Ishikawa (cell line): ENCODE measurements around the gene ARID3C.

Source experiments
- CEBPB ChIP-seq: IDR thresholded peaks from 2 replicates; pipeline ENCODE4 v1.6.1; 2012
- CREB1 ChIP-seq: IDR thresholded peaks from 2 replicates; pipeline ENCODE4 v1.6.1; 2012; ENCODE audit warnings: low read depth
- EGR1 ChIP-seq: IDR thresholded peaks from 2 replicates; pipeline ENCODE4 v1.6.1; 2012
- EP300 ChIP-seq: IDR thresholded peaks from 2 replicates; pipeline ENCODE4 v1.6.1; 2012; ENCODE audit warnings: borderline replicate concordance
- FOXM1 ChIP-seq: IDR thresholded peaks from 2 replicates; pipeline ENCODE4 v1.6.1; 2012; ENCODE audit warnings: low read depth, borderline replicate concordance
- RAD21 ChIP-seq: IDR thresholded peaks from 2 replicates; pipeline ENCODE4 v1.6.1; 2012; ENCODE audit warnings: low read depth
- TAF1 ChIP-seq: IDR thresholded peaks from 2 replicates; pipeline ENCODE4 v1.6.1; 2012; ENCODE audit warnings: low read depth, mild to moderate bottlenecking
- TEAD4 ChIP-seq: IDR thresholded peaks from 2 replicates; pipeline ENCODE4 v1.6.1; 2012
- TF ChIP-seq, protein P1 (sequence below): IDR thresholded peaks from 2 replicates; pipeline ENCODE4 v1.6.1; 2012
- TF ChIP-seq, protein P2 (sequence below): IDR thresholded peaks from 2 replicates; pipeline ENCODE4 v1.6.1; 2012; ENCODE audit warnings: low read depth, mild to moderate bottlenecking
- TF ChIP-seq, protein P3 (sequence below): IDR thresholded peaks from 2 replicates; pipeline ENCODE4 v1.6.1; 2012

DNA sequence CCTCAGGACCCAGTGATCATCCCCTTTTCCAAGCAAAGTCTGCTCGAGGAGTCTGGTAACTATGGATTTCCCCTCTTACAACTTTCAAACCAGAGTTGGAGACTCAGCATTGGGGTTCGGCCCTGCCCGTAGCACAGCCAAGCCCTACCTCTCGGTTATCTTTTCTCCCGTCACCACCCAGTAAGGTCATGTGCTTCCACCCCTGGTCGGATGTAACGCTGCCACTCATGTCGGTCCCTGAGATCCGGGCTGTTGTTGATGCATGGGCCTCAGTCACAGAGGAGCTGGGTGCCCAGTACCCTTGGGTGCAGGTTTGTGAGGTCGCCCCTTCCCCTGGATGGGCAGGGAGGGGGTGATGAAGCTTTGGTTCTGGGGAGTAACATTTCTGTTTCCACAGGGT is 18.8 kb upstream of the ARID3C start:
- TF ChIP-seq EP300 (no peak), EGR1 (no peak), TAF1 (no peak), FOXM1 (no peak), CREB1 (no peak), CEBPB (no peak), RAD21 (no peak), TEAD4 (no peak)
- TF ChIP-seq, protein P1, sequence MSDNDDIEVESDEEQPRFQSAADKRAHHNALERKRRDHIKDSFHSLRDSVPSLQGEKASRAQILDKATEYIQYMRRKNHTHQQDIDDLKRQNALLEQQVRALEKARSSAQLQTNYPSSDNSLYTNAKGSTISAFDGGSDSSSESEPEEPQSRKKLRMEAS: no peak
- TF ChIP-seq, protein P2, sequence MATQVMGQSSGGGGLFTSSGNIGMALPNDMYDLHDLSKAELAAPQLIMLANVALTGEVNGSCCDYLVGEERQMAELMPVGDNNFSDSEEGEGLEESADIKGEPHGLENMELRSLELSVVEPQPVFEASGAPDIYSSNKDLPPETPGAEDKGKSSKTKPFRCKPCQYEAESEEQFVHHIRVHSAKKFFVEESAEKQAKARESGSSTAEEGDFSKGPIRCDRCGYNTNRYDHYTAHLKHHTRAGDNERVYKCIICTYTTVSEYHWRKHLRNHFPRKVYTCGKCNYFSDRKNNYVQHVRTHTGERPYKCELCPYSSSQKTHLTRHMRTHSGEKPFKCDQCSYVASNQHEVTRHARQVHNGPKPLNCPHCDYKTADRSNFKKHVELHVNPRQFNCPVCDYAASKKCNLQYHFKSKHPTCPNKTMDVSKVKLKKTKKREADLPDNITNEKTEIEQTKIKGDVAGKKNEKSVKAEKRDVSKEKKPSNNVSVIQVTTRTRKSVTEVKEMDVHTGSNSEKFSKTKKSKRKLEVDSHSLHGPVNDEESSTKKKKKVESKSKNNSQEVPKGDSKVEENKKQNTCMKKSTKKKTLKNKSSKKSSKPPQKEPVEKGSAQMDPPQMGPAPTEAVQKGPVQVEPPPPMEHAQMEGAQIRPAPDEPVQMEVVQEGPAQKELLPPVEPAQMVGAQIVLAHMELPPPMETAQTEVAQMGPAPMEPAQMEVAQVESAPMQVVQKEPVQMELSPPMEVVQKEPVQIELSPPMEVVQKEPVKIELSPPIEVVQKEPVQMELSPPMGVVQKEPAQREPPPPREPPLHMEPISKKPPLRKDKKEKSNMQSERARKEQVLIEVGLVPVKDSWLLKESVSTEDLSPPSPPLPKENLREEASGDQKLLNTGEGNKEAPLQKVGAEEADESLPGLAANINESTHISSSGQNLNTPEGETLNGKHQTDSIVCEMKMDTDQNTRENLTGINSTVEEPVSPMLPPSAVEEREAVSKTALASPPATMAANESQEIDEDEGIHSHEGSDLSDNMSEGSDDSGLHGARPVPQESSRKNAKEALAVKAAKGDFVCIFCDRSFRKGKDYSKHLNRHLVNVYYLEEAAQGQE: no peak
- TF ChIP-seq, protein P3, sequence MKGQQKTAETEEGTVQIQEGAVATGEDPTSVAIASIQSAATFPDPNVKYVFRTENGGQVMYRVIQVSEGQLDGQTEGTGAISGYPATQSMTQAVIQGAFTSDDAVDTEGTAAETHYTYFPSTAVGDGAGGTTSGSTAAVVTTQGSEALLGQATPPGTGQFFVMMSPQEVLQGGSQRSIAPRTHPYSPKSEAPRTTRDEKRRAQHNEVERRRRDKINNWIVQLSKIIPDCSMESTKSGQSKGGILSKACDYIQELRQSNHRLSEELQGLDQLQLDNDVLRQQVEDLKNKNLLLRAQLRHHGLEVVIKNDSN: no peak
